Ecto neural progenitor cell (in vitro differentiated cells): ENCODE results near the gene GAPT.
"Not testable (repeated sequence)": the region's sequence is repeated elsewhere in the genome, so short reads cannot be mapped to it uniquely, and the experiment has no call there.

Experiments used
- DNase-seq: peaks from one replicate; pipeline ENCODE4 v3.0.0-alpha.2; 2018; ENCODE audit warnings: low spot score

The GAPT gene

DNA sequence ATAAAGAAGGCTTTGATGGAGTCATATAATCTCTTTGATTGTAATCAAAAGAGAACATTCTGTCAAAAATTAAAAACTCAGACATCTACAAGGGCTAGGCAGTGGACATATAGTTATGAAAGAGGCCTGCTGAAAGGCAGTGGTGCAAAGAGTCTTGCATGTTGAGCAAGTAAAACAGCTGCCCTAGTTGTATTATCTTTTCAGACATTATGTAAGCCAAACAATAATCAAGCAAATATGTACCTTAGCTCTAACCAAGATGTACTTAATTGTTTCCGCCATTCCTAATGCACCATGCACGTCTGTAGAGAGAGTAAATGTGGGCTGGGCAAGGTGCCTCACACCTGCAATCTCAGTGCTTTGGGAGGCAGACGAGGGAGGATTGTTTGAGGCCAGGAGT lies 14.3 kb downstream of the GAPT start:
- no peak for DNase-seq

DNA sequence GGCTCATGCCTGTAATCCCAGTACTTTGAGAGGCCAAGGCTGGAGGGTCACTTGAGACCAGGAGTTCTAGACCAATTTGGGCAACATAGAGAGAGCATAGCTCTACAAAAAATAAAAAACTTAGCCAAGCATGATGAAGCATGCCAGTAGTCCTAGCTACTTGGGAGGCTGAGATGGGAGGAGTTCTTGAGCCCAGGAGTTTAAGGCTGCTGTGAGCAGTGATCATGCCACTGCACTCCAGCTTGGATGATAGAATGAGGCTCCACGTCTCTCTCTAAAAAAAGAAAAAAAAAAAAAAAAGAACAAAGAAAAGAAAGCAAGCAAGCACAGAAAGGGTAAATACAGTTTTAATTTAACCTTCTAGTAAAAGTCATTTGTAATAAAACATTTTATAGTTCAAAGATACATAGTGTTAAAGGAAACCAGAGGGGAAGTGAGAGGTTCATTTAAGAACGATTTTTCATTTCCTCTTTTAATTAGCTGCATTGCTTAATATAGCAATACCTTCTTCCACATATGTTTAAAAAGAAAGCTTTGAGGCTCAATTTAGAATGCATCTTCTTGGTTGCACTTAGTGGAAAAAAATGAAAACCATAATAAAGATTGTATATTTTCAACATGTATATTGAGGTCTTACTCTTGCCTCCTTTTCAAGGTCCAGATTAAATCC lies 14.9 kb downstream of the GAPT start:
- DNase-seq: no peak

DNA sequence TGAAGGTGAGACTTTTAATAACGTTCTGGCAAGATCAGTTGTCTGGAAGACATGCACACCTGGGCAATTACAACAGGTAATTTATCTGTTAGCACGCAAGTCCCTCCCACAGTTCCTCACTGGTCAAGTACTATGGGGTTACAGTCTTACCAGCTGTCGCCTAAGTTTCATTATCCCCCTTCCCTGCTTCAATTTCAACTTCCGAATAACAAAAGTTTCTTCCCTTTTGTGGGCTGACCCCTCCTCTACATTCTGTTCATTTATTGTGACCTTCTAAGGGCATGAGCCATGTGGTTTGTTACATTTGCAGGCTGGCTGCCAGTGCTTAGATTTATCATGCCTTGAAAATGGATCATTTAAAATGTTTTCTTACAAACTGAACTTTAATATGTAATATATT lies 16.5 kb downstream of the GAPT start:
- no peak for DNase-seq

DNA sequence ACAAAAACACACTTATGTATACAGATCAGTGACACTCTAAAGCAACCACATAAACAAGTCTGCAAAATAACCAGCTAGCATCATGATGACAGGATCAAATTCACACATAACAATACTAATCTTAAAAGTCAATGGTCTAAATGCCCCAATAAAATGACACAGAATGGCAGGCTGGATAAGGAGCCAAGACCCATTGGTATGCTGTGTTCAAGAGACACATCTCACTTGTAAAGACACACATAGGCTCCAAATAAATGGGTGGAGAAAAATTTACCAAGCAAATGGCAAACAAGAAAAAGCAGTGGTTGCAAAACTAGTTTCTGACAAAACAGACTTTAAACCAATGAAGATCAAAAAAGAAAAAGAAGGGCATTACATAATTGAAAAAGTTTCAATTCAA lies 26.0 kb downstream of the GAPT start:
- no peak for DNase-seq

DNA sequence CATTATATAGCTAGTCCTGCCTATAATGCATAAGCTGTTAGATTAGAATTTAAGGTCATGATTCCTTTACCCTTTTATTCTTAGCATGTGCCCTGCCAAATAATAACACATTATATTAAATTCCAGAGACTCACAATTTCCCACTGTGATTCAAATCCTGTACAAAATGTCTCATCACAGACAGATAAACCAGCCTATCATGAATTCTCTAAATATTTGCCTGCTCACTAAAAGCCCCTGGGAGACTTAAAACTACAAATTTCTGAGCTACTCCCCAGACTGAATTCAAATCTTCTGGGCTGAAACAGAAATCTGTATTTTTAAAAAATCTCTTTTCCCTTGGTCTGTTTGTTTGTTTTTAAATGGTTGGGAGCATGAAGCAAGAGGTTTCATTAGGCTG lies 32.7 kb downstream of the GAPT start:
- no peak for DNase-seq

DNA sequence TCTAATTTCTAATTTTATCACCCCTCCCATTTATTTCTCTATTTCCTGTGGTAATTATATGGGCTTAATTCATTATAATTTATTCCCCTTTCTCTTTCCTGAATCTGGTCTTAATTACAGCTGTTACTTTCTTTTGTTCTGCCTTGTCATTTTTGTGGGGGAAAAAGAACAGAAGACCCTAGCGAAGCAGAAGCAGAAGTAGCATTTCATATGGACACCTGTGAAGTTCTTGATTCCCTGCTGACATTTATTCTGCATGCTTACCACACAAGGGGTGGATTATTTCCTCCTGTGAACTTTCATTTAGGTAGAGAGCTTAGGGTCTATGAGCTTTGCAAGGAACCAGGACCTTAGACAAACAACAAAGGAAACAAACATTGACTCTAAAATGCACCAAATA lies 33.3 kb downstream of the GAPT start:
- DNase-seq: no peak

DNA sequence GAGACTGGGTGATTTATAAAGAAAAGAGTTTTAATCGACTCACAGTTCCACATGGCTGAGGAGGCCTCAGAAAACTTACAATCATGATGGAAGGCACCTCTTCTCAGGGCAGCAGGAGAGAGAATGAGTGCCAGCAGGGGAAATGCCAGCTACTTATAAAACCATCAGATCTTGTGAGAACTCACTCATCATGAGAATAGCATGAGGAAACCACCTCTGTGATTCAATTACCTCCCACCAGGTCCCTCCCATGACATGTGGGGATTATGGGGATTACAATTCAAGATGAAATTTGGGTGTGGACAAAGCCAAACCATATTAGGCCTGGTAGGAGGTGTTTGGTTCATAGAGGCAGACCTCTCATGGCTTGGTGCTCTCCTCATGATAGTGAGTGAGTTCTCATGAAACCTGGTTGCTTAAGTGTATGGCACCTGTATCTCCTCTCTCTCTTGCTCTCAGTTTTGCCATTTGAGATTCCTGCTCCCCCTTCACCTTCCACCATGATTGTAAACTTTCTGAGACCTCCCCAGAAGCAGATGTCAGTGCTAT lies 39.8 kb downstream of the GAPT start:
- no peak for DNase-seq

DNA sequence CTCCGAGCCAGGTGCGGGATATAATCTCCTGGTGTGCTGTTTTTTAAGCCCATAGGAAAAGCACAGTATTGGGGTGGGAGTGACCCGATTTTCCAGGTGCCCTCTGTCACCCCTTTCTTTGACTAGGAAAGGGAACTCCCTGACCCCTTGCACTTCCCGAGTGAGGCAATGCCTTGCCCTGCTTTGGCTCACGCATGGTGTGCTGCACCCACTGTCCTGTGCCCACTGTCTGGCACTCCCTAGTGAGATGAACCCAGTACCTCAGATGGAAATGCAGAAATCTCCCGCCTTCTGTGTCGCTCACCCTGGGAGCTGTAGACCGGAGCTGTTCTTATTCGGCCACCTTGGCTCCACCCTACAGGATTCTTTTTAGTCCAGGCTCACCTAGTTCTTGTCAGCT lies 50.7 kb downstream of the GAPT start:
- not testable (repeated sequence) for DNase-seq

DNA sequence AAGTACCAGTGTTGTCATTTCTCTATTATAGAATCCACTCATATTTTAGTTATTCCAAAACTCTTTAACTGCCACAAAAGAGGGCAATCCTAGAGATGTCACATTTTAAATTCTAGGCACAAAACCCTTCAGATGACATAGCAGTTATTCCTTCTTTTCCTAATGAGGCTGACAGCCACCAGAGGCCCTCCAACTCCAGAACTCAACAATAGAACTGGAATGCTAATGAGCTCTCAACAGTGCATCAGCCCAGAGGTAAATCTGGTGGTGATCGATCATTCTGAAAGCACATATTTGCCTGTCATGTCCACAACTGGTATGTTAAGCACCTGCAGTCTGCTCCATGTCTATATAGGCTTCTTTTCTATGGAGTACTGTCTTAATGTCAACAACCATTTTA lies 51.5 kb downstream of the GAPT start:
- no peak for DNase-seq

DNA sequence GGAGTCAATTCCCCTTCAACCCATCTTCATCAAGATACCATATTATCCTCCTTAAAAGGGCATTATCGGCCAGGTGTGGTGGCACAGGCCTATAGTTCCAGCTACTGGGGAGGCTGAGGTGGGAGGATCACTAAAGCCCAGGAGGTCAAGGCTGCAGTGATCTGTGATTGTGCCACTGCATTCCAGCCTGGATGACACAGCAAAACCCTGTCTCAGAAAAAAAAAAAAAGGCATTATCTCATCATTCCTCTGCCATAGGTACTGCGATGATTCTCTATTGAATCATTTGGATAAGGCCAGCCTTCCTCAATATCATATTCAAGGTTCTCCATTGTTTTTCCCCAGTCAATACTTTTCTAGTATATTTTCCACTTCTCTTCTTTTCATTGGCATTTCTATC lies 52.5 kb downstream of the GAPT start:
- no peak for DNase-seq

DNA sequence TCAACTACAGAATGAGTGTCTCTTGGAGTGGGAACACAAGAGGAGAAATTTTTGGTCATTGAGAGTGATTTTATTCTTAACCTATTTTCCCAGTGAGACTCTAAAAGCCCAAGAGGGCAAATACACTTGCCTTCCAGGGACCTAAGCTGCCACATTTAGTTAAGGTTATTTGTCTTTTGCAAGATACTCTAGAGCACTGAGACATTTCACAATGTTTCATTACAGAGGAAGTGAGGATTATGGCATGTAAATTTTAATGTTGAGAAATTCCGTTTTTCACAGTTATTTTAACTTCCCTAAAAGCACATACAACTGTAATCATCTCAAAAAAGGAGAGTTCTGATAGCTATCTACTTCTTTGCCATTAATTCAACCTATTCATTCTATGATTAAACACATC lies 53.0 kb downstream of the GAPT start:
- no peak for DNase-seq

DNA sequence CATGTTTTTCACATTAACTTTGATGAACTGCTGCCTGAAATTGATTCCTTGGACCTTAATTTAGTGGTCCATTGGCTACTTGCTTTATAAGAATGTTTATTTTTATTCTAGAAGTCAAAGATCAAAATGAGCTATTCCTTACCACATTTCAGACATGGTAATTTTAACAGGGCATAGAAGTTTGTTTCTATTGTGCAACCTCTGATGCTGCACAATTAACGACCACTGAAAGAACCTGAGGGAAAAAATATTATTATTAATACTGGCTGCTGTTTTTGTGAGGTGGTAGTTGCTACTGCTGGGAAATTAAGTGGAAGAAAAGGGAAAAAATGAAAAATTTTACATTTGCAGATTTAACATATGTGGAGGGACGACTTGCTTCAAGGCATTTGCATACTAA lies 53.7 kb downstream of the GAPT start:
- no peak for DNase-seq

DNA sequence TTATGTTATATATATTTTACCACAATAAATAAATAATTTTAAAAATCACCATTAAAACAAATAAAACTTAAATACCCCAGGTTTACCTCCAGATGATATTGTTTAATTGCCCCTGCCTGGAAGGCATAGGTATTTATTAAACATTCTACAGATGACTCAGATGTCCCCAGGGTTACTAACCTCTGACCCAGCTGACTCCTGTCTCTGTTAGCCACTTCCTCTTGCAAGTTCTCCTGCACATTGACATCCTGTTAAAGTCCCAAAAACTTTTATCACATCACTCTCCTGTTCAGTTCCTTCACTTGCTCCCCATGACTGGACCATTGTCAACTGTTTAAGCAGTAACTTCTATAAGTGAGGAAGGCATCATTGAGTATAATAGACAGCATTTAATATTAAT lies 54.7 kb downstream of the GAPT start:
- no peak for DNase-seq
